ENCODE results near the gene ZNF467.

ZNF467 gene

GRCh38 chr7:149785983-149786382 is 12.6 kb upstream of the ZNF467 start:
- DNase-seq (ENCODE audit: low spot score): no peak

GRCh38 chr7:149785402-149785801 is 12.0 kb upstream of the ZNF467 start:
- DNase-seq (ENCODE audit: low spot score): no peak

- no peak for DNase-seq (ENCODE audit: low spot score)
Measured at GRCh38 chr7:149784251-149784608, 10.8 kb upstream of the ZNF467 start.

GRCh38 chr7:149783386-149784250 is 10.2 kb upstream of the ZNF467 start:
- no peak for DNase-seq (ENCODE audit: low spot score)

- no peak for DNase-seq (ENCODE audit: low spot score)
Measured at GRCh38 chr7:149782682-149783345, 9.4 kb upstream of the ZNF467 start.

- no peak for DNase-seq (ENCODE audit: low spot score)
Measured at GRCh38 chr7:149781921-149782320, 8.5 kb upstream of the ZNF467 start.

GRCh38 chr7:149780636-149781419 is 7.4 kb upstream of the ZNF467 start:
- no peak for DNase-seq (ENCODE audit: low spot score)

GRCh38 chr7:149780056-149780455 is 6.7 kb upstream of the ZNF467 start:
- DNase-seq (ENCODE audit: low spot score): no peak

GRCh38 chr7:149779502-149779805 is 6.1 kb upstream of the ZNF467 start:
- DNase-seq (ENCODE audit: low spot score): no peak

- no peak for DNase-seq (ENCODE audit: low spot score)
Measured at GRCh38 chr7:149778696-149779501, 5.5 kb upstream of the ZNF467 start.

- no peak for DNase-seq (ENCODE audit: low spot score)
Measured at GRCh38 chr7:149778327-149778637, 4.9 kb upstream of the ZNF467 start.

- no peak for DNase-seq (ENCODE audit: low spot score)
Measured at GRCh38 chr7:149777551-149778326, 4.4 kb upstream of the ZNF467 start.

- DNase-seq (ENCODE audit: low spot score): no peak
Measured at GRCh38 chr7:149776848-149777407, 3.5 kb upstream of the ZNF467 start.

- no peak for DNase-seq (ENCODE audit: low spot score)
Measured at GRCh38 chr7:149776289-149776688, 2.9 kb upstream of the ZNF467 start.

- no peak for DNase-seq (ENCODE audit: low spot score)
Measured at GRCh38 chr7:149775176-149775556, 1.8 kb upstream of the ZNF467 start.

GRCh38 chr7:149774237-149775175 is 1.1 kb upstream of the ZNF467 start:
- peak; percentile 40 for DNase-seq (ENCODE audit: low spot score)

- no peak for DNase-seq (ENCODE audit: low spot score)
Measured at GRCh38 chr7:149772956-149773434, 393 bp downstream of the ZNF467 start.

GRCh38 chr7:149772241-149772955 is 990 bp downstream of the ZNF467 start:
- DNase-seq (ENCODE audit: low spot score): peak; percentile 69

- DNase-seq (ENCODE audit: low spot score): peak; percentile 97
Measured at GRCh38 chr7:149771720-149772240, 1.6 kb downstream of the ZNF467 start.
